Endothelial cell of umbilical vein (primary cell): ENCODE measurements around the gene PDCD11.
"Not testable (repeated sequence)": the region's sequence is repeated elsewhere in the genome, so short reads cannot be mapped to it uniquely, and the experiment has no call there.

ENCODE experiments used
- CTCF ChIP-seq, 2 donors: IDR thresholded peaks; 1 replicate in 1 of 2; 2 replicates in 1 of 2; pipeline ENCODE4 v1.5.1; 2011; ENCODE audit warnings: low read length in 2 of 2, mild to moderate bottlenecking in 2 of 2, moderate library complexity in 2 of 2, control low read depth in 1 of 2, inconsistent platforms in 1 of 2, low read depth in 1 of 2; ENCODE audit not compliant: insufficient read depth in 1 of 2; ENCODE audit errors: extremely low read depth in 1 of 2
- EZH2 ChIP-seq: IDR thresholded peaks from 2 replicates; pipeline ENCODE4 v1.6.1; 2012; ENCODE audit warnings: borderline replicate concordance, low read depth, mild to moderate bottlenecking, moderate library complexity, low read length, inconsistent platforms; ENCODE audit not compliant: severe bottlenecking
- POLR2A ChIP-seq: IDR thresholded peaks from 2 replicates; pipeline ENCODE4 v1.6.1; 2012; ENCODE audit warnings: low read depth, mild to moderate bottlenecking, control low read depth, low read length

- TF ChIP-seq CTCF (IDR thresholded peaks at IDR 0.05; ENCODE audit: extremely low read depth in 1 of 2, insufficient read depth in 1 of 2, low read depth in 1 of 2, low read length in 2 of 2); EZH2; POLR2A: not testable (repeated sequence)
Measured at GRCh38 chr10:103354567-103354966, 41.9 kb upstream of the PDCD11 start.
